AML-193 (cell line): ENCODE data around the gene UMPS.
"Not testable (repeated sequence)": the region's sequence is repeated elsewhere in the genome, so short reads cannot be mapped to it uniquely, and the experiment has no call there.

Experiments
- DNase-seq, 2 experiments: peaks; one replicate each; lab custom pipeline; 2025; lab: John Stamatoyannopoulos, UW

UMPS gene

DNA sequence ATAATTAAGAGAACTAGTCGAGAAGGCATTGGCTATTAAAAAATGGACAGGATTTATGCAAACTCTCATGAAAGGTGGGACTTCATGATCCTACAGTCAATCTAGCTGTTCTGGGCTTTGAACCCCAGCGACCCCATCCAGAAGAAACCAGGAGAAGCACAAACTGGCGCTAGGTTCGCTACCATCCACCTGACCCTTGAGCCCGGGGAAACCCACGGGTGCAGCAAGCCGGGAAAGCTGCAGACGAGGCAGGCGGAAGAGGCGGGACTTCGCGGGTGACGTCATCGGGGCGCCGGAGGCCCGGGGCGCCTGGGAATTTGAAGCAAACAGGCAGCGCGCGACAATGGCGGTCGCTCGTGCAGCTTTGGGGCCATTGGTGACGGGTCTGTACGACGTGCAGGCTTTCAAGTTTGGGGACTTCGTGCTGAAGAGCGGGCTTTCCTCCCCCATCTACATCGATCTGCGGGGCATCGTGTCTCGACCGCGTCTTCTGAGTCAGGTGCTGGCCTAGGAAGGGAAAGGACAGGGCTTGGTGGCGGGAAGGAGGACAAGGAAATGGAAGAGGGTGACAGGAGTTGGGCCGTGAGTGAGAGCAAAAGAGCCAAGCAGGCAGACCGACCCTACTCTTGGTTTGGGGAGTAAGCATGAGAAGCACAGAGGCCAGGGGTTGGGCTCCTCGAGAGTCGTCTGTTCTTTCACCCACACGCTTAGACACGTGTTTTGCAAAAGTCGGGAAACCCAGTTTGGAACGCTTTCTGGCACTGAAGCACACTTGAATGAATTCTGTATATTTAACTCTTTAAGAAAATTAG, at the start of gene UMPS:
TSS of gene UMPS (plus strand) at position 324 of the 812 bp plus-strand sequence. CDS start at position 344, 20 bp downstream.
- peak; percentile 87 to 90 for DNase-seq

DNA sequence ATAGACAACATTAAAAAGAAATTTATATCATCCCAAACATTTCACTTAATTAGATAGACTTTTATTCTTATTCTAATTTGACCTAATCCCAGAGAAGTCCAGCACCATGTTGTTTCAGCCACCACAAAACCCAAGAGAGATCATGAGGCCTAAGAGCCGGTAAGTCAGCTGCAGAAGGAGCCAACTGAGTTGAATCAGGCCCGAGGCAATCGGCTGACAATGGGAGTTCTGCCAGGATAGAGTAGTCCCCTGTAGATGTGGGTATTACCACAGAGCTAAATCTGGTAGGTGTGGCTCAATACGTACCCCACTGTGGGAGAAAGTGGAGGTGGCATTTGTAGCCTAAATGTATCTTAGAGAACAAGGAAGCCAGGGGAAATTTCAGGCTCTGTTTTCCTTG, 49.7 kb upstream of the UMPS start:
- DNase-seq = no peak

DNA sequence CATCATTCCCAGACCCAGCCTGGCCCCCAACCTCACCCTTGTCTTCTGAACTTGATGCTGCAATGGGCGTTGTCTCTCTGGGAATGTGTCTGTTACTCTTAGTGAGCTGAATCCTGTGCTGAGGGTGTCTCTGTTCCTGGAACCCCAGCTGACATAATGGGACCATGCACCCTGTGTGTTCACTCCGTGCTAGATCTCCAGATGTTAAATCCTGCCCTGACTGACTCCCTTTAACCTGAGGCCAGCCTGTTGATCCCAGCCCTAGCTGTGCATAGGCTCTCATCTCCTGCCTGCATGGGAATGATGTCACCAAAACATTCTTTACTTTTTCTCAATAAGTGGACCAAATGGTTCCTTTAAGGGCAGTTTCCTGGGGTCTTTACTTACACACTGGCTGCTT, 48.0 kb upstream of the UMPS start:
- no peak for DNase-seq

DNA sequence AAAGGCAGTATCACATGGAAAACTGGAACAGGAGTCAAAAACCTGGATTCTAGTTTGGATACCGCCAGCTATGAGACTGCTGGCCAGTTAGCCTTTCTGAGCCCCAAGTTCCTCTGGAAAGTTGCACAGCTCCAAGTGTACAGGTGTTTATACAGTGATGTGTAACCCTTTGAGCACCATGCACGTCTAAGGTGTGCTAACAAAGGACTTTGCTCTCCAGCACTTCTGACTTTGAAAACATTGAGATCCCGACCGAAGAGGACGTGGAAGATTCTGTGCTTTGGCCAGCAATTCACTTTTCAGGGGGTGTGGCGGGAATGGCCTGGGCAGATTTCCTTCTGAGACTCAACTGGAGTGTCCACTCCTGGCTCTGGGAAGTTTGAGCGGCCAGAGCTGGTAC, 45.8 kb upstream of the UMPS start:
- no peak for DNase-seq

DNA sequence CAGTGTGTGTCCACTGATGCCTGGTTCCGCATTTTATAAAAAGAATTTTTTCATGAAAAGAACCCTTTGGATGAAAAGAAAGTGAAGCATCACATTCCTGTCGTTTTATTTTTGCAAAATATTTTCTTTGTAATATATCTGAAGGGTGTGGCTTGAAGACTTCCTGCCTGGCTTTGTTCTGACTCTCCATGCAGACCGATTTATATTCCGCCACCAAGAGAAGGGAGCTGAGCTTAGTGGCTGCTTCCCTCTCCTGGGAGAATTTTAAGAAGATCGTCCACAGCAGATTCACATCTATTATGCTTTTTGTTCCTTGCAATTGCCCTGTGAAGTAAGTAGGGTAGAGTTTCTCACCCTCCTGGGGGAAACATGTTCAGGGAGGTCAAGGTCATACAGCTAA, 45.2 kb upstream of the UMPS start:
- no peak for DNase-seq

DNA sequence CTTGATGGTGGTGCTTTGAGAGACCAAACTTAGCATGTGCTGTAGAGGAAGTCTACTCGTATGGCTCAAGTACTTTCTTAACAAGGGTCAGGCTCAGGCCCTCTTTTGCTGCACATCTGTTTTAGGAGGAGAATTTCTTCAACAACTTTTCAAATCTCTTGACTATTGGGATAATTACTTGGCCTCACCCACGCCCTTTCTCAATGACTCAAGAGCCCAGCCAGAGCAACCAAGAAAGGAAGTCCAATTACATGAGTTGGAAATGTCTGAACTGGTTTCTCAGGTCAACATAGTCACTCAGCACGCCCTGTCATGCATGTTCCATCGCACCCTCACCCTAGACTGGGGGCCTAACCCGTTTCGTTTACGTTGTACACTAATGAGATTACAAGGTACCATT, 44.8 kb upstream of the UMPS start:
- DNase-seq = no peak

DNA sequence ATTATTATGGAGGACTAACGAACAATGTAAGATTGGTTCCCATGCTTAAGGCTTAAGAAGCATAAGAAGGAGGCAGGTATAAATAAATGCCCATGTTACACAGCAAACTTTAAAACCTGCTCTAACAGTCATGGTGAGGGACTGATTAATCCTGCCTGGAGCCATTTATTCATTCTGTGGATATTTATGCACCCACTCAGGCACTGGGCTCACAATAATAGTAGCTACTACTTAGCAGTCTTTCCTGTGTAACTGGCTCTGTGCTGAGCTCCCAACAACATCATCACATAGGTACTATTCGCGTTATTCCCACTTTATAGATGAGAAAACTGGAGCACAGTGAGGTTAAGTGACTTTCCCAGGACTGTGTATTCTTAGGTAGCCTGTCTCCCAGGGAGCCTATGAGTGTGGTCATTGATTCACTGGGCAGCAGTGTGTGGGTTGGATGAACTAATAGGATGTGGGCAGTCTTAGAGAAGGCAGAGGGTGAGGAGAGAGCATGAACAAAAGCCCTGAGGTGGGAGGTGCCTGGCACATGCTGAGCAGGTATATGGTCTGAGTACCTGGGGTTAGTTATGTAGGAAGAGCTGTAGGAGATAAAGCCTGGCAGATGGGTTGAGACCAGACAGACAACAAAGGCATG, 44.1 kb upstream of the UMPS start:
- no peak for DNase-seq

DNA sequence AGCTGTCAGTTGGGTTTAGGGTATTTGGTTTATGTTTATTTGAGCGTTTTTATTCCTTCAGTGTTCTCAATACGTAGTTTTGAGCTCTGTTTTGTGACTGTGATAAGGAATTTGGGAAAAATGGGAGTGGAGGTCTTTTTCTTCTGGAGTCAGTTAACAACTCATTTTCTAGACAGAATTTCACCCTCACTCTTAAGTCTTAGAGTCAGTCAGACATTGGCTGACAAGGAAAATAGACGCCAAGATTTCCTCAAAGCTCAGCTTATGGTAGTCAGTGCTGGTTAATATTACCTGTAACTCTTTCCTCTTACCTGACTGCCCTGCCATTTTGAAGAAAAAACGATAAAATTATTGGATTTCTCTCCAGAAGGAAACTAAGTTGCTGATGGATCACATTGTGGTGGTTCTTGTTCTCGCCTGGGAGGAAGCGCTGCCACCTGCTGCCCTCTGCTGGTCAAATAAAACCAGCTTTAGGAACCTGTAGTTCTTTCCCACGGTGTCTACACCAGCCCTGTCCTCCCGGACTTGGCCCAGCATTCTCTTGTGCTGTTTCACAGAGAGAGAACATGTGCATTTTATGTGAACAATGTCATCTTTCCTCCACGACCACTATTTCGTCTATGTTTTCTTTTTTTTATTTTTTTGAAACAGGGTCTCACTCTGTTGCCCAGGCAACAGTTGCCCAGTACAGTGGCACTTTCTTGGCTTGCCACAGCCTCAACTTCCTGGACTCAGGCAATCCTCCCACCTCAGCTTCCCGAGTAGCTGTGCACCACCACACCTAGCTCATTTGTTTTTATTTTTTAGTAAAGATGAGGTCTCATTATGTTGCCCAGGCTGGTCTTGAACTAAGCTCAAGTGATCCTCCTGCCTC, 41.4 kb upstream of the UMPS start:
- peak; percentile 74 for DNase-seq

DNA sequence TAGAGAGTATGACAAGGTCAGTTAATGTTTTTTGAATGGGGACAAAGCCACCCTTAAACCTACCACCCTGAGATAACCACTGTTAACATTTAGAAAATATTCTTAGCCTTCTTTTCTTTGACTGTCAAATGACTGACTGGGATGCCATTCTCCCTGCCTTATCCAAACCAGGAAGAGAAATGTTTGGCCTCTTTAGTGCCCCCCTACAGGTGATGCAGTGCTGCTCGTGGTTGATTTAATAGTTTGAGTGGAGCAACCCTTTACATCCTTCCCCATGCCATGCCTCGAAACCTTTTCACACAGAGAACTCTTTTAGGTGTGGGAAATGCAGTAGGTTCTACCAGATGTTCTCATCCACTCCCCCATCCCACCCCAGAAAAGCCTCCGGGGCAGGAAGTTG, 38.7 kb upstream of the UMPS start:
- no peak for DNase-seq

DNA sequence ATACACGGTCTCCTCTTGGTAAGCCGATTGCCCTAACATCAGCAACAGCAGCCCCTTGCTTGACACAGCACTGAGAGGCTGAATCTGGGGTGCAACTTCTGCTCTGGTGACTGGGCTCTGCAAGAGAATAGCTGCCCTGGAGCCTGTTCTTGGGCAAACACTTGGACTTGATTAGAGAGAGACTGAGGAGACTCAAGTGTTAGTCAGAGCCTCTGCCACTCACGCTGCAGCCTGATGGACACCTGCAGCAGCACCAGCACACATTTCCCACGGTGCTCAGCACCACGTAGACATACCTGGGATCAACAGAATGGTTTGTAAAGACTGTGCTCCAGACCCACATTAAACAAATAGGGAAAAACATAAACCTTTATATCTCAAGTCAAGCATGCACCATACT, 35.8 kb upstream of the UMPS start:
- DNase-seq = no peak

DNA sequence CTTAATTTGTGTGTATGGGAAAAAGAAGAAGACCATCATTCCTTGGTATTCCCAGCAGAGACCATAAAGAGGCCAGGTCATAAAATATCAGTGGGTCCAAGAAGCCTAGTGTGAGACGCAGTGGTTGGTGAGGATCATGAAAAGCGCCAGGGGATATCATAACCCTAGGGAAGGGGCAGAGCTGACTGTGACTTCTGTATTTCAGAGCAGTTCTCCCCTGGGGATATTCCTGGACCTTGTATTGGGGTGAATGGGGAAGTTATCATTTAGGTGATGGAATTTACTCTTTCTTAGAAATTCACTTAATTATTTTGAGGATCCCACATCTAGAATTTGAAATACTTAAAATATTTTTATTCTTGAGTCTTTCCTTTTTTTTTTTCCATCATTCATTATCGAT, 34.9 kb upstream of the UMPS start:
- DNase-seq = no peak

DNA sequence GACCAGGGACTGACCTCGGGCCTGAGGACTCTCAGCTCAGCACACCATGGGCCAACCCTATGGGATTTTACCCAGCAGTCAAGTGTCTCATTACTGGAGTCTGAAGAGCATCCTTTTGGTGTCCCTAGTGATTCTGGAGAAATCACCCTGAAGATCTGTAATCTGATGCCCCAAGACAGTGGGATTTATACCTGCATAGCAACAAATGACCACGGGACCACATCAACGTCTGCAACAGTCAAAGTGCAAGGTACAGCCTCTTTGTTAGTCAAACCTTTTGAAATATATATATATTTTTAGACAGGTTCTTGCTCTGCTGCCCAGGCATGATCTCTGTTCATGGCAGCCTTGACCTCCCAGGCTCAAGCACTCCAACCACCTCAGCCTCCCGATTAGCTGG, 34.2 kb upstream of the UMPS start:
- no peak for DNase-seq

DNA sequence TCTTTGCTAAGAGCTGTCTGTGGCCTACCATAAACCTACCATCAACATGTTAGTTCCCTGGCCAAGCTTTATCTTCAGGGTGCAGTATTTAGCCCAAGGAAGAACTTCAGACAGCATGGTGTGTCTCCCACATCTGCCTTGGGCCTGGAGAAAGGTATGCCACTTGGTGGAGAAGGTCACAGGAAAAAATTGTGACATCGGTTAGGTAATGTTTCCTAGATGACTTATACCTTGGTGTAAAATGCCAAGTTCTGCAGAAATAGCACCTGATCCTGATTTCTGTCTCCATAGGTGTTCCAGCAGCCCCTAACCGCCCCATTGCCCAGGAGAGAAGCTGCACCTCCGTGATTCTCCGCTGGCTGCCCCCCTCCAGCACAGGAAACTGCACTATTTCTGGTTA, 33.0 kb upstream of the UMPS start:
- DNase-seq = no peak

DNA sequence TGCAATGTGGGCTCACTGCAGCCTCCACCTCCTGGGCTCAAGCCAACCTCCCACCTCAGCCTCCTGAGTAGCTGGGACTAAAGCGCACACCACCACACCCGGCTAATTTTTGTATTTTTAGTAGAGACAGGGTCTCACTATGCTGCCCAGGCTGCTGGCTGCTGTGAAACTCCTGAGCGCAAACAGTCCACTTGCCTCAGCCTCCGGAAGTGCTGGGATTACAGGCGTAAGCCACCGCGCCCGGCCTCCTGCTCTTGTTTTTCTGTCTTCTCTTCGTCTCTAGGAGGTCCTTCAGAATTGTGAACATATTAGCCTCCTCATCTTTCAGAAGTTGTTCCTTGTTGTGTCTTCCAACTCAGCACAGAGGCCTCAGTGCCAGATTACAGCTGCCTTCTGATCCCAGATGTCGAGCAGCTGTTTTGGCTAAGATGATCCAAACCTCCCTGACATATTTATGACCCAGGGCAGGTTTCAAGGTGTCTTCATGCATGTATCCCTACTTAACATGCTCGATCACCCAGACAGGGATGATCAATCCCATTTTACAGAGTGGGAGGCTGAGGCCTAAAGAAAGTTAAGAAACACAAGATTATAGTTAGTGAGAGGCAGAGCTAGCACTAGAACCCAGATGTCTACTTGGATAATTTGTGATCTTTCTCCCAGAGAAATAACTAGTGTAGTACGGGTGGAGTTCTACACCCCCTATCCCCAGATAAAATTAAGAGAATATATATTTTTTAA, 32.1 kb upstream of the UMPS start:
- no peak for DNase-seq

DNA sequence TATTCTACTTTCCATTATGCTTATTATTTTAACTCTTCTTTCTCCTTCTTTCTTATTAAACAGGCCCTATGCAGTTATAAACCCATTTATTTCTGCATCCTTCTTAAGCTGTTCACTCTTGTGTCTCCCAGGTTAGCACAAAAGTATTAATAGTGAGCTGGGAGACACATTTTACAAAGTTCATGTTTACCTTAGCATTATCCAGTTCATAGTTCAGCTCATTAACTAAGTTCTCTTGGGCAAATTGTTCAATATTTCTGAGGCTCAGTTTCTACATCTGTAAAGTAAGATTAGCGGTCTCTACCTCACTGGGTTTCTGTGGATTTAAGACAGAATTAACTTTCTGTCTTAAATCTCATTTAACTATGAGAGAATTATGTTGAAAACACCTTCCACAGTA, 31.2 kb upstream of the UMPS start:
- DNase-seq = no peak

DNA sequence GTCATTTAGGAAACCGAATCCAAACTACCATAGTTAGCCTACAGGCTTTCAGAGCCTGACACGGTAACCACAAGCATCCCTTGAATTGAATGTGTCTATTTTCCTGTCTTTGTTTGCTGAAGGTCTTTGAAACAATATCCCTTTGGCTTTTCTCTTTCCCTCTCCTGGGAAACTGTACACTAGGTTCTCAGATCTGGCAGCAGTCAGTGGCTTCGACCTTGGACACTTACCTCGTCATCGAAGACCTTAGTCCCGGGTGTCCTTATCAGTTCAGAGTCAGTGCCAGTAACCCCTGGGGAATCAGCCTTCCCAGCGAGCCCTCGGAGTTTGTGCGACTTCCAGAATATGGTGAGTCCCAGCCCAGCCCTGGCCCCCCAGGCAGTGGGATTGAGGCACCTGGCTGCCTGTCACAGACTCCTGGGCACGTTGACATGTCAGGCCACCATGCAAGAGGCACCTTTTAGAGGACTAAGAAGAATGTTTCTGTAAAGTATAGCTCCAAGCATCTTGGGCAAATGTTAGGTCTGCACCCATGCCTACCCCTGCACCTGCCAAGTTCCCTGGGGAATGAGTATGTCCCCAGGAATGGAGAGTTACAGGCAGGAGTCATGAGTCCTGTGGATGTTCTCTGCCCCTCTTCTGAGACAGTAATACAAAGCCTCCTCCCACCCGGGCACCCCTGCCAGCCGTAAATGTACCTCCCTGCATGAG, 30.4 kb upstream of the UMPS start:
- no peak for DNase-seq

DNA sequence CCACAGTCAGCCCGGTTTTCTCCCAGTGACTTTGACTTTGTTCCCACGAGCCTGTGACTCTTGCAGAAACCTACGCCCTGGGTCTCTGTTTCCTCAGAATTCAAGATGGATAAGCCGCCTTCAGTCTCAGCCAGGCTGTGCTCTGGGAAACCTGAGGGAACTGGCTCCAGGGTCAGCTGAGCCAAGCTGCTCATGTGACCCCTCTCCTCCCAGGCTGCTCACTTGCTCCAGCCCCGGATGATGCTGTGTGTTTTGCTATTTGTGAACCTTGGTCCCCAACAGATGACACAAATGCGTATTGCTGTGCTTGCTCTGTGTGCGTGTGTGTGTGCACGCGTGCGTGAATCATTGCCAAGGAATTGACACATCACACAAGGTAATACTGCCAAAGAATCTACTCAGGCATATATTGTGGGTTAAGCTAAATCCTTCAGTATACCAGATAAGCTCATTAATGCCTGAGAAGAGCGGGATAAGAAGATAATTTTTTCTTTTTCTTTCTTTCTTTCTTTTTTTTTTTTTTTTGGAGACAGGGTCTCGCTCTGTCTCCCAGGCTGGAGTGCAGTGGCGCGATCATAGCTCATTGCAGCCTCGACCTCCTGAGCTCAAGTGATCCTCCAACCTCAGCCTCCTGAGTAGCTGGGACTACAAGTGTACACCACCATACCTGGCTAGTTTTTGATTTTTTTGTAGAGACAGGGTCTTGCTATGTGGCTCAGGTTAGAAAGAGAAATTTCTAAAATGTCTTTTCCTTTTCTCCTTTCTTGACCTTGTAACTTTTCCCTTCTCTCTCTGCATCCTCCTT, 29.2 kb upstream of the UMPS start:
- DNase-seq = no peak

DNA sequence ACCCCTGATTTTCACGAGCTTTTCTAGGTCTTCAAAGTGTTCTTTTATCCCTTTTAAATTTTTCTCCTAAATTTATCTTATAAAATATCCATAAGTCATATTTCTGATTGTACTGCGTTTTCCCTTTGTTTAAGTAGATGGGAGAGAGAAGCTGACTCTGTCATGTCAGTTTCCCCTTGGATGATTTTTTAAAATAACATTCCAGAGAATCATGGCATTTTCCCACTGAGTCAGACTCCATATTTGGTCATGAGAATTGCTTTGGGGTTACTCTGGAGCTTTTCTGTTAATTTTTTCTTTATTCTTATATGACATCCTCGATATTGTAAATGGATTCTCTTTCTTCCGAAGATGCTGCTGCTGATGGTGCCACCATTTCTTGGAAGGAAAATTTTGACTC, 28.6 kb upstream of the UMPS start:
- DNase-seq = no peak

DNA sequence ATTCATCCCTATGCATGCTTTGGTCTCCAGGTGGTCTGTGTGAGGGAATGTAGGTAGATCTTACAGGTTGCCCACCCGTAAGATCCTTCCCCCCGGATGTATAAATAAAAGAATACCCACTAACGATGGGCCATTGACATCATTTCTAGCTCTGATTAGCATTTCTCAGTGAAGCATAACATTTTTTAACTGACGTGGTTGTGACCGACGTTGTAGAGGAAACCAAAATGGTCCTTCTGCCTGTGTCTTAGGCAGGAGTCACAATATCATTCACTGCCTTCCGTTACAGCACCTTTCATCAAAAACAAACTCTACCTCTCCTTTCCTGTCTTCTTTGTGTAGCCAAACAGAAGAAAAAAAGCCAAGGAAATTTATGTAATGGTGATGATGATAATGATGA, 27.3 kb upstream of the UMPS start:
- DNase-seq = no peak

DNA sequence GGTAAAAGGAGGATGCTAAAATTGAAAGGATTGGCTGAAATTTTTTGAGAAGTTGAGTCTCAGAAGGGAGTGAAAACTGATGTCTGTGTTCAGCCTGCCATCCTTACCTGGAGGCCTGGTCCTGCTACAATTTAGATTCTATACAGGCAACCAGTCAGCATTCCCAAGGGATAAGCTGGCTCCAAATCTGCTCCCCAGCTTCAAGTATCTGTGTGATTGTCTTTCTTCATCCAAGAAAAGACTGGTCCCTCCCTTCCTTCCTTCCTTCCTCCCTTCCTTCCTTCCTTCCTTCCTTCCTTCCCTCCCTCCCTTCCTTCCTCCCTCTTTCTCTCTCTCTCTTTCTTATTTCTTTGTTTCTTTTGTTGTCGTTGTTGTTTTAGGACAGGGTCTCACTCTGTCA, 24.7 kb upstream of the UMPS start:
- no peak for DNase-seq

DNA sequence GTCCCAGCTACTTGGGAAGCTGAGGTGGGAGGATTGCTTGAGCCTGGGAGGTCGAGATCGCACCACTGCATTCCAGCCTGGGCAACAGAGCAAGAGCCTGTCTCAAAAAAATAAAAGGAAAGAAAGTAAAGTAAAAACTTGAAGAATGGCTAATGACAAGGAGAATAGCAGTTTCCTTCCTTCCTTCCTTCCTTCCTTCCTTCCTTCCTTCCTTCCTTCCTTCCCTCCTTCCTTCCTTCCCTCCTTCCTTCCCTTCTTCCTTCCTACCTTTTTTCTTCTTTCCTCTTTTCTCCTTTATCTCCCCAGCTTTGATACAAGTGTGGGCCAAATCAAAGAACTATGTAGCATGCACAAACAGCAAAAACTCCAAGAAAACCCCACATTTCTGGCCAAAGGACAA, 23.0 kb upstream of the UMPS start:
- not testable (repeated sequence) for DNase-seq
